Measurements from ENCODE around the gene GABRP. TPM values are rescaled to one million over a fixed set of nuclear protein-coding genes. Genes with fewer than 3 reads are reported as not detected.
"Not testable (repeated sequence)": the region's sequence is repeated elsewhere in the genome, so short reads cannot be mapped to it uniquely, and the experiment has no call there.

GABRP gene
- total RNA-seq, 4 donors from 2014 or later = 3.0 to 40.8 (median 19.3) TPM

DNA sequence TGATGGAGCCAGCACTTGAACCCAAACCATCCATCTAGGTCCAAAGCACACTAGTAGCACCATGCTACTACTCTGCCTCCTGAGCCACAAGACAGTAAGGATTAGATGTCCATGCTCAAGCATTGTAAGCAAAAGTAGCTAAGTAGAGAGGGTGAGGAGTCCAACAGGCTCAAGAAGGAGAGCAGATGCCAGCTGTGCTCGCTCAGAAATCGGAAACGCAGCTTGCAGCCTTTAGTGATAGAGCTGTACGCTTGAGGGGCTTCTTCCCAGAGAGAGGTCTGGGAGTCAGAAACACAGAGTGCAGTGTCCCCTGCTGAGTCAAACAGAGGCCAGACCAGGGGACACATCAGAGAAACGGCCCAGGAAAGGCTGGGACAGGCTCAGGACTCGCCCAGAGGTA is 32.7 kb upstream of the GABRP start:
- intact Hi-C loops (cut with DNase I; ENCODE audit: low total_unique reads) = no loop called here
- TF ChIP-seq, protein P1, sequence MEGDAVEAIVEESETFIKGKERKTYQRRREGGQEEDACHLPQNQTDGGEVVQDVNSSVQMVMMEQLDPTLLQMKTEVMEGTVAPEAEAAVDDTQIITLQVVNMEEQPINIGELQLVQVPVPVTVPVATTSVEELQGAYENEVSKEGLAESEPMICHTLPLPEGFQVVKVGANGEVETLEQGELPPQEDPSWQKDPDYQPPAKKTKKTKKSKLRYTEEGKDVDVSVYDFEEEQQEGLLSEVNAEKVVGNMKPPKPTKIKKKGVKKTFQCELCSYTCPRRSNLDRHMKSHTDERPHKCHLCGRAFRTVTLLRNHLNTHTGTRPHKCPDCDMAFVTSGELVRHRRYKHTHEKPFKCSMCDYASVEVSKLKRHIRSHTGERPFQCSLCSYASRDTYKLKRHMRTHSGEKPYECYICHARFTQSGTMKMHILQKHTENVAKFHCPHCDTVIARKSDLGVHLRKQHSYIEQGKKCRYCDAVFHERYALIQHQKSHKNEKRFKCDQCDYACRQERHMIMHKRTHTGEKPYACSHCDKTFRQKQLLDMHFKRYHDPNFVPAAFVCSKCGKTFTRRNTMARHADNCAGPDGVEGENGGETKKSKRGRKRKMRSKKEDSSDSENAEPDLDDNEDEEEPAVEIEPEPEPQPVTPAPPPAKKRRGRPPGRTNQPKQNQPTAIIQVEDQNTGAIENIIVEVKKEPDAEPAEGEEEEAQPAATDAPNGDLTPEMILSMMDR (IDR thresholded peaks at IDR 0.05) = no peak
- no peak for TF ChIP-seq POLR2A (IDR thresholded peaks at IDR 0.05)
- 78 to 84% methylated on average over 6 of the region's 6 CpGs for WGBS, 2 donors
- peak in 1 of 2 donors; percentile 60 for DNase-seq (ENCODE audit: low spot score in 2 of 2)
- H3K4me3 ChIP-seq (ENCODE audit: low read depth, poor library complexity, severe bottlenecking) = no peak overlapping the region

DNA sequence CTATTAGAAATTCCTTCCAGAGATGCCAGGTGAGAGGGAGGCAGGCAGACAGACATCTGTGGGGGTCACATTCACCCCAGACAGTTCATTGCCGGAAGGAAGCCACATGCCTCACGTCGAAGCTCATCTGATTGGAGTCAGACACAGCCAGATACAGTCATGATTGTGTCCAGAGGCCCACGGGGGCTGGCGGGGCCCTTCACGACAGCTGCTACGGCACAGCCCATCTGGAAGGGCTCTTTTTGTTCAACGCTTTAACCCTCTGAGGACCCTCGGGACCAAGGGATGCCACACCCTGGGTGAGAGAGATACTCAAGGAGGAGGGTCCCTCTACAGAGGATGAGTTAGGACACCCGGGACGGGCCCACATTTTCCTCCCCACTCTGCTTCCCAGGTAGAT is 31.9 kb upstream of the GABRP start:
- TF ChIP-seq, protein P1 (IDR thresholded peaks at IDR 0.05) = no peak
- no peak for TF ChIP-seq POLR2A (IDR thresholded peaks at IDR 0.05)

DNA sequence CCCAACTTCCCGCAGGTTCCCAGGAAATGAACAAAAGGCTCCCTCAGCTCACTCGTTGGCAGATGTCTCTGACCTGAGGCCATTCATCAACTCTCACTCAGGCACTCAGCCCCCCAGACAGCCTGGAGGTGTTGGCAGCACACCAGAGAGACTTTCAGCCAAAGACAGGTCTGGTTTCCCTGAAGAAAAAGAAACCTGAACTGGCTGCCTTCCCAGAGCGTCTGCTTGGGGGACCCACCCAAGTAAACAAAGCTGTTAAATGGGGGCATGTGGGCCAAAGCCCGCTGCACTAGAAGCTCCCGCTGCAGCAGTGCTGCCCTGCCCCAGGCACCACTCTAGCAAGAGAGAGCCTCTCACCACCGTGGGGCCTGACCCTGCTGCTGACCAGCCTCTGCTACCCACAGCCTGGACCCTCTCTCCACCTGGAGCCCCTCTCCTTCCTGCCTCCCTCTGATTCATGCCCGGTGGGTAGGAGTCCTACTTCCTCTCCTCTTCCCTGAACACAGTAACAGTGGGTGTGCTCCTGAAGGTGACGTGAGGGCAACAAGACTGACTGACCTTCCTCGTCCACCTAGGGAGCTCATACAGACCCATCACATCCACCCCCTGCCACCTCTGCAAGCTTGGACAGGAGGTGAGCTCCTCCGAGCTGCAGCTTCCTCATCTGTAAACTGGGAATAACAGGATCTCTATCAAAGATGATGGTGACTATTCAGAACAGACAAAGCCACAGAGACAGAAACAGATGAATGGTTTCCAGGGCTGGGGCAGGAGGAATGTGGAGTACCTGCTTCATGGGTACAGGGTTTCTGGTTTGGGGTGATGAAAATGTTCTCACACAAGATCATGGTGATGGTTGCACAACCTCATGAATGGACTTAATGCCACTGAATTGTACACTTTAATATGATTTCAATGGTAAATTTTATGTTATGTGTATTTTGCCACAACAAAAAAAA is 31.0 kb upstream of the GABRP start:
- peak in 1 of 2 donors; percentile 26 for DNase-seq (ENCODE audit: low spot score in 2 of 2)
- no peak overlapping the region for H3K4me3 ChIP-seq (ENCODE audit: low read depth, poor library complexity, severe bottlenecking)
- TF ChIP-seq, protein P1 (IDR thresholded peaks at IDR 0.05) = no peak
- no peak for TF ChIP-seq POLR2A (IDR thresholded peaks at IDR 0.05)
- WGBS, 2 donors = 48 to 50% methylated on average over 7 of the region's 10 CpGs
- intact Hi-C loops (cut with DNase I; ENCODE audit: low total_unique reads) = no loop called here

More for the DNA sequence above, 31.9 kb upstream of the GABRP start:
- H3K4me3 ChIP-seq (ENCODE audit: low read depth, poor library complexity, severe bottlenecking) = no peak overlapping the region
- intact Hi-C loops (cut with DNase I; ENCODE audit: low total_unique reads) = no loop called here
- DNase-seq (ENCODE audit: low spot score in 2 of 2) = peak in 1 of 2 donors; percentile 72
- 56 to 57% methylated on average over 11 of the region's 11 CpGs for WGBS, 2 donors

DNA sequence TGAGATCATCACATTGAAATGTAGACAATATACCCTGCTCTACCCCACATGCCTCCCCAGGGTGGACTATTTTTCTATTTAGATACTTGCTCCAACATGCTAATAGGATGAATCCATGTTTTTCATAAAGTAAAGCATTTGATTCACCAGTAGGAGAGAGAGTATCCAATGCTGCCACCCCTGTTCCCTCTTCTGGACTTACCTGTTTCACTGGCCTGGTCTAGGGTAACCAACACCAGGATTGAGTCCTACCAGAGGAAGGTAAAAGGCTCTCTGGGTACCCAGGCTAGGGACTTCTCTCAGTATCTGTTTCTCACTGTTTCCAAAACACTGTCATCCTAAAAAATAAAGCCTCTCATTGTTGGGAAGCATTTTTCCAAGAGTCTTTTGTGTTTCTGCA is 30.2 kb upstream of the GABRP start:
- no peak overlapping the region for H3K4me3 ChIP-seq (ENCODE audit: low read depth, poor library complexity, severe bottlenecking)
- no peak for TF ChIP-seq POLR2A (IDR thresholded peaks at IDR 0.05)
- TF ChIP-seq, protein P1 (IDR thresholded peaks at IDR 0.05) = no peak
- DNase-seq (ENCODE audit: low spot score in 2 of 2) = no peak
- intact Hi-C loops (cut with DNase I; ENCODE audit: low total_unique reads) = no loop called here

DNA sequence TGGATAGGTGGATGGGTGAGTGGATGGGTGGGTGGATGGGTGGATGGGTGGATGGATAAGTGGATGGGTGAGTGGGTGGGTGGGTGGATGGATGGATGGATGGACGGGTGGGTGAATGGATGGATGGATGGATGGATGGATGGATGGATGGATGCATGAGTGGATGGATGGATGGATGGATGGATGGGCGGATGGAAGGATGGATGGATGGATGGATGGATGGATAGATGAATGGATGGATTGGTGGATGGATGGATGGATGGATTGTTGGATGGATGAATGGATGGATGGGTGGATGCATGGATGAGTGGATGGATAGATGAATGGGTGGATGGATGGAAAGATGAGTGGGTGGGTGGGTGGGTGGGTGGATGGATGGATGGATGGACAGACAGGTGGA is 29.0 kb upstream of the GABRP start:
- intact Hi-C loops (cut with DNase I; ENCODE audit: low total_unique reads); H3K4me3 ChIP-seq (ENCODE audit: low read depth, poor library complexity, severe bottlenecking); DNase-seq (ENCODE audit: low spot score in 2 of 2): not testable (repeated sequence)
- WGBS, 2 donors = 78 to 84% methylated on average over 2 of the region's 2 CpGs

DNA sequence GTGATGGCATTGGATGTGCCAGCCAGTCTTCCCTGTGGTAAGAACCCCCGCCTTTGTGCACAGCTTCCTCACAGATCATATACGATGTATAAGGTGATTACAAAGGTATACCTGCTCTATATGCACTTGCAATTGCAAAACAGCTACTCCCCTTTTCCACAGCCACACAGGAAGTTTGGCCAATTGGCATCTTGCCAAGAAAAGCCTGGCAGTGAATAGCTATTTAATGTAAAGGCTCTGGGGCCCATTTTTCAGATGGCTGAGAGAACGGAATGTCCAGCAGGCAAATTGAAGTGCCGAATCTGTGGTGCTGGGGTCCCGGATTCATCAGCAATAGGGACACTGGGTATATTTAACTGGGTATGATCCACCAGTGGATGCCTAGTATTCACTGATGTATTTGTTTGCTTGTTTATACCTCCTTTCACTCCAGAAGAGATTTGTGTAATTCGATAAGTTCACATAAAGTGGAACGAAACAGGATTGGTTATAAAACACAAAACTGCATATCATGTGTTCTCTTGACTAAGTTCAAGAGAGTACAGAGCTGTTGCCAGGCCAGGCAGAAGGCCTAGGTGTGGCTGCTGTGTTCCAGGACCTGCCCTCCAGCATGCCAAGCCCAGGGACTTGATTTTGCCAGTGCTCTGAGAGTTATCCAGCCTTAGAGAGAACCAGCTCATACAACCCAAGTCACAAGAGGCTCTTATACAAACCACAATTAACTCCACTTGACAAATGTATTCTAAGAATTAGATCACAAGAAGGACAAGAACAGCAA is 27.7 kb upstream of the GABRP start:
- intact Hi-C loops (cut with DNase I; ENCODE audit: low total_unique reads) = no loop called here
- no peak overlapping the region for H3K4me3 ChIP-seq (ENCODE audit: low read depth, poor library complexity, severe bottlenecking)
- DNase-seq (ENCODE audit: low spot score in 2 of 2) = no peak
- no peak for TF ChIP-seq POLR2A (IDR thresholded peaks at IDR 0.05)
- TF ChIP-seq, protein P1 (IDR thresholded peaks at IDR 0.05) = no peak
- 53 to 74% methylated on average over 7 of the region's 7 CpGs for WGBS, 2 donors
